ENCODE results near the gene PPP1R9B. TPM values are rescaled to one million over a fixed set of nuclear protein-coding genes. Genes with fewer than 3 reads are reported as not detected.
A peak's percentile ranks its signal among the peaks of the same experiment; 100 is the strongest.

Gene PPP1R9B
- total RNA-seq, 1 experiment from 2014 or later, result 9.5 TPM

GRCh38 chr17:50173335-50173941, 23.0 kb upstream of the PPP1R9B start:
- peak; percentile 80 for DNase-seq (ENCODE audit: low read depth)

GRCh38 chr17:50172936-50173334, 22.5 kb upstream of the PPP1R9B start:
- DNase-seq (ENCODE audit: low read depth), result no peak

GRCh38 chr17:50172130-50172529, 21.7 kb upstream of the PPP1R9B start:
- DNase-seq (ENCODE audit: low read depth), result no peak

- no peak for DNase-seq (ENCODE audit: low read depth)
These were observed 21.0 kb upstream of the PPP1R9B start for GRCh38 chr17:50171371-50172071.

- peak; percentile 50 for DNase-seq (ENCODE audit: low read depth)
These were observed 20.3 kb upstream of the PPP1R9B start for GRCh38 chr17:50170662-50171370.

GRCh38 chr17:50169881-50170459, 19.5 kb upstream of the PPP1R9B start:
- DNase-seq (ENCODE audit: low read depth), result no peak

GRCh38 chr17:50169121-50169764, 18.8 kb upstream of the PPP1R9B start:
- peak; percentile 71 for DNase-seq (ENCODE audit: low read depth)

- no peak for DNase-seq (ENCODE audit: low read depth)
These were observed 17.8 kb upstream of the PPP1R9B start for GRCh38 chr17:50168319-50168718.

- DNase-seq (ENCODE audit: low read depth), result no peak
These were observed 16.9 kb upstream of the PPP1R9B start for GRCh38 chr17:50167371-50167770.

- DNase-seq (ENCODE audit: low read depth), result no peak
These were observed 16.2 kb upstream of the PPP1R9B start for GRCh38 chr17:50166518-50167181.

- no peak for DNase-seq (ENCODE audit: low read depth)
These were observed 15.5 kb upstream of the PPP1R9B start, which contains the start of gene SGCA for GRCh38 chr17:50165867-50166517. SGCA (plus strand) TSS chr17:50166005; CDS start chr17:50166041, 36 bp downstream.

- DNase-seq (ENCODE audit: low read depth), result no peak
These were observed 15.0 kb upstream of the PPP1R9B start for GRCh38 chr17:50165466-50165865.

GRCh38 chr17:50165066-50165465, 14.6 kb upstream of the PPP1R9B start:
- no peak for DNase-seq (ENCODE audit: low read depth)

- no peak for DNase-seq (ENCODE audit: low read depth)
These were observed 14.2 kb upstream of the PPP1R9B start for GRCh38 chr17:50164697-50164988.

GRCh38 chr17:50163843-50164696, 13.6 kb upstream of the PPP1R9B start:
- no peak for DNase-seq (ENCODE audit: low read depth)

GRCh38 chr17:50162466-50163254, 12.2 kb upstream of the PPP1R9B start:
- DNase-seq (ENCODE audit: low read depth), result no peak

- DNase-seq (ENCODE audit: low read depth), result no peak
These were observed 11.4 kb upstream of the PPP1R9B start for GRCh38 chr17:50161911-50162288.

GRCh38 chr17:50161023-50161910, 10.8 kb upstream of the PPP1R9B start:
- peak; percentile 82 for DNase-seq (ENCODE audit: low read depth)

Measured in RPMI7951 (cell line).